ENCODE data around the gene ADIRF.
"Not testable (repeated sequence)": the region's sequence is repeated elsewhere in the genome, so short reads cannot be mapped to it uniquely, and the experiment has no call there.

Gene ADIRF

GRCh38 chr10:86981716-86982115 lies 13.4 kb downstream of the ADIRF start:
- DNase-seq: no peak

GRCh38 chr10:86984498-86984897 lies 16.2 kb downstream of the ADIRF start:
- not testable (repeated sequence) for DNase-seq

- no peak for DNase-seq
Observed at GRCh38 chr10:86988520-86988919, 20.2 kb downstream of the ADIRF start.

GRCh38 chr10:86991362-86991761 lies 23.1 kb downstream of the ADIRF start:
- not testable (repeated sequence) for DNase-seq

- no peak for DNase-seq
Observed at GRCh38 chr10:86992456-86992855, 24.2 kb downstream of the ADIRF start.

GRCh38 chr10:86992929-86993328 lies 24.6 kb downstream of the ADIRF start:
- no peak for DNase-seq

- not testable (repeated sequence) for DNase-seq
Observed at GRCh38 chr10:86999802-87000403, 31.6 kb downstream of the ADIRF start.

- no peak for DNase-seq
Observed at GRCh38 chr10:87000491-87000890, 32.2 kb downstream of the ADIRF start.

GRCh38 chr10:87007124-87007523 lies 38.8 kb downstream of the ADIRF start:
- DNase-seq: not testable (repeated sequence)

- not testable (repeated sequence) for DNase-seq
Observed at GRCh38 chr10:87007674-87008073, 39.4 kb downstream of the ADIRF start.

GRCh38 chr10:87008303-87008702 lies 40.0 kb downstream of the ADIRF start:
- not testable (repeated sequence) for DNase-seq

- DNase-seq: not testable (repeated sequence)
Observed at GRCh38 chr10:87009134-87009696, 40.9 kb downstream of the ADIRF start.

GRCh38 chr10:87013528-87013927 lies 45.2 kb downstream of the ADIRF start:
- not testable (repeated sequence) for DNase-seq

- not testable (repeated sequence) for DNase-seq
Observed at GRCh38 chr10:87014986-87015716, 46.9 kb downstream of the ADIRF start.

- DNase-seq: not testable (repeated sequence)
Observed at GRCh38 chr10:87018127-87018526, 49.8 kb downstream of the ADIRF start.

- DNase-seq: not testable (repeated sequence)
Observed at GRCh38 chr10:87019066-87019465, 50.8 kb downstream of the ADIRF start.

- DNase-seq: not testable (repeated sequence)
Observed at GRCh38 chr10:87019504-87019903, 51.2 kb downstream of the ADIRF start.

- not testable (repeated sequence) for DNase-seq
Observed at GRCh38 chr10:87020056-87020455, 51.8 kb downstream of the ADIRF start, which contains the start of gene FAM25A. TSS of gene FAM25A (plus strand) at chr10:87020294. CDS start at chr10:87020325, 31 bp downstream.
